ENCODE data around the gene TMEM30A. TPM values are rescaled to one million over a fixed set of nuclear protein-coding genes. Genes with fewer than 3 reads are reported as not detected.
A peak's percentile ranks its signal among the peaks of the same experiment; 100 is the strongest.

TMEM30A gene
- total RNA-seq, 4 donors from 2014 or later = 28.9 to 86.2 (median 56.5) TPM

- Histone ChIP-seq H3K27ac (peak overlapping the region in 2 of 4 donors; percentile 2 to 7), H3K4me1 (peaks cover 20 to 70% (median 30%) of the 10 kb centered on the region in 4 donors), H3K9me3 (no peaks in the 10 kb centered on the region), H3K36me3 (no peaks in the 10 kb centered on the region), H3K27me3 (no peaks in the 10 kb centered on the region), H3K4me3 (peak overlapping the region in 3 of 4 donors; percentile 74 to 99 (median 88))
- DNase-seq = no peak
- intact Hi-C loops (cut with DNase I; ENCODE audit: low total_unique reads) = no loop called here
- TF ChIP-seq, protein P1, sequence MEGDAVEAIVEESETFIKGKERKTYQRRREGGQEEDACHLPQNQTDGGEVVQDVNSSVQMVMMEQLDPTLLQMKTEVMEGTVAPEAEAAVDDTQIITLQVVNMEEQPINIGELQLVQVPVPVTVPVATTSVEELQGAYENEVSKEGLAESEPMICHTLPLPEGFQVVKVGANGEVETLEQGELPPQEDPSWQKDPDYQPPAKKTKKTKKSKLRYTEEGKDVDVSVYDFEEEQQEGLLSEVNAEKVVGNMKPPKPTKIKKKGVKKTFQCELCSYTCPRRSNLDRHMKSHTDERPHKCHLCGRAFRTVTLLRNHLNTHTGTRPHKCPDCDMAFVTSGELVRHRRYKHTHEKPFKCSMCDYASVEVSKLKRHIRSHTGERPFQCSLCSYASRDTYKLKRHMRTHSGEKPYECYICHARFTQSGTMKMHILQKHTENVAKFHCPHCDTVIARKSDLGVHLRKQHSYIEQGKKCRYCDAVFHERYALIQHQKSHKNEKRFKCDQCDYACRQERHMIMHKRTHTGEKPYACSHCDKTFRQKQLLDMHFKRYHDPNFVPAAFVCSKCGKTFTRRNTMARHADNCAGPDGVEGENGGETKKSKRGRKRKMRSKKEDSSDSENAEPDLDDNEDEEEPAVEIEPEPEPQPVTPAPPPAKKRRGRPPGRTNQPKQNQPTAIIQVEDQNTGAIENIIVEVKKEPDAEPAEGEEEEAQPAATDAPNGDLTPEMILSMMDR (IDR thresholded peaks at IDR 0.05) = no peak
- TF ChIP-seq POLR2A (IDR thresholded peaks at IDR 0.05) = no peak
- TF ChIP-seq EP300 (IDR thresholded peaks at IDR 0.05; ENCODE audit: low read depth) = no peak
- no peak for TF ChIP-seq POLR2AphosphoS5 (IDR thresholded peaks at IDR 0.05)
- 43 to 72% methylated on average over 1 to 2 of the region's 2 CpGs for WGBS, 2 donors (ENCODE audit: low coverage in 1 of 2)
- in situ Hi-C loops (cut with MboI; ENCODE audit: low pct_ligation_motif_present in 1 of 4, low pct_unique_long_range_greater_than_20kb in 1 of 4, low sequenced_read_pairs in 3 of 4) = no loop called here
Observed at GRCh38 chr6:75282706-75283105, 1.9 kb downstream of the TMEM30A start.

- Histone ChIP-seq H3K27ac (no peak overlapping the region), H3K4me3 (peak overlapping the region in 1 of 4 donors; percentile 88), H3K27me3 (no peaks in the 10 kb centered on the region), H3K4me1 (peaks cover 20 to 76% (median 30%) of the 10 kb centered on the region in 4 donors), H3K36me3 (no peaks in the 10 kb centered on the region), H3K9me3 (no peaks in the 10 kb centered on the region)
- intact Hi-C loops (cut with DNase I; ENCODE audit: low total_unique reads) = no loop called here
- no peak for TF ChIP-seq POLR2AphosphoS5 (IDR thresholded peaks at IDR 0.05)
- TF ChIP-seq, protein P1 (IDR thresholded peaks at IDR 0.05) = no peak
- TF ChIP-seq EP300 (IDR thresholded peaks at IDR 0.05; ENCODE audit: low read depth) = no peak
- TF ChIP-seq POLR2A (IDR thresholded peaks at IDR 0.05) = no peak
- in situ Hi-C loops (cut with MboI; ENCODE audit: low pct_ligation_motif_present in 1 of 4, low pct_unique_long_range_greater_than_20kb in 1 of 4, low sequenced_read_pairs in 3 of 4) = no loop called here
- no peak for DNase-seq
Observed at GRCh38 chr6:75281653-75282052, 2.9 kb downstream of the TMEM30A start.

DNA sequence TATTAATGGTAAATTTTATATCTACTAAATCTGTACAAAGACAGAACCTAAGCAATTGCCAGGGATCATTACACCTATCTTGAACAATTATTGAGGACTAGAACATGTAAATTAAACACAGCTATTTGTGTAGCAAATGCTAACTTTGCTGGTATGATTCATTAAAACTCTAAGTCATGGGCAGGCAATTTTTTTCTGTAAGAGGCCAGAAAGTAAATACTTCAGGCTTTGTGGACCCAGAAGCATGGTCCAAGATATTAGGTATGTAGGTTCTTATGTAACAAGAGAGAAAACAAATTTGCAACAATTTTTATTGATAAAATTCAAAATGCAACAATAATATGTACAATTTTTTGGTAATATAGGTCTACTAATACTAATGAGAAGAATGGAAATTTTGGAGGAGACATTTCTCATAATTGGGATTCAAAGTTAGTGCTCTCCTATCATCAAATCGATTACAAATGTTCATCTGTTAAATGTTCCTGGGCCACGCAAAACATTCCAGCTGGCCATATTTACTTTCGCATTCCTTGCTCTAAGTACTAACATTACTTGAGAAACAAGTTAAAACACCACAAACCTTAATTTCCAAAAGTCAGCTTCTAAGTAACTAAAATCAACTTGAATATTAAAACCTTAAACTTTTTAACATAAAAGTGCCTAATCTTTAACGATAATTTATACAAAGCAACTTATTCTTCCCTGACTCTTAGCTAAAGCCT, 4.3 kb downstream of the TMEM30A start:
- peaks cover 20 to 73% (median 30%) of the 10 kb centered on the region in 4 donors for H3K4me1 ChIP-seq
- no peak for DNase-seq
- no peaks in the 10 kb centered on the region for H3K27me3 ChIP-seq
- no peak for TF ChIP-seq EP300 (IDR thresholded peaks at IDR 0.05; ENCODE audit: low read depth)
- TF ChIP-seq, protein P1 (IDR thresholded peaks at IDR 0.05) = no peak
- TF ChIP-seq POLR2AphosphoS5 (IDR thresholded peaks at IDR 0.05) = no peak
- TF ChIP-seq POLR2A (IDR thresholded peaks at IDR 0.05) = no peak
- WGBS, 2 donors (ENCODE audit: low coverage in 1 of 2) = 71 to 92% methylated on average over 4 of the region's 4 CpGs
- intact Hi-C loops (cut with DNase I; ENCODE audit: low total_unique reads) (no loop called here), in situ Hi-C loops (cut with MboI; ENCODE audit: low pct_ligation_motif_present in 1 of 4, low pct_unique_long_range_greater_than_20kb in 1 of 4, low sequenced_read_pairs in 3 of 4) (no loop called here)
- H3K9me3 ChIP-seq = no peaks in the 10 kb centered on the region
- H3K36me3 ChIP-seq = no peaks in the 10 kb centered on the region
- no peak overlapping the region for H3K27ac ChIP-seq
- H3K4me3 ChIP-seq = no peak overlapping the region

DNA sequence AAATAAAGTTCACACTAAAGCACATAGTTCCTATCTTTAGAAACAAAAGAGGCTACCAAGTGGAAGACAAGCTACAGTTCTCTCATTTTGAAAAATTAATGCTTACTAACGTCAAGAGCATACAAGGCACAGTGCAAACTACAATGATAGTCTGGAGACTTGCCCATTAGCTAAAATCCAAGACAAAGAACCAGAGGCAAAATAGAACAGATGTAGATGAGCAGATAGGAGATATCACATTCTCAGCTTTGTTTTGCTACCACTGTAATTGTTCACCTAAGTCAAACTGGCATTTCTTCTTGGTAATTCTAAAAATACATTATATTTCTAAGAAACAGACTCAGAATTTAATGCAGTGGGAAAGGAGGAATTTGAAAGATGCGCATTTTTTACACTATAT, 5.2 kb downstream of the TMEM30A start:
- no peak for DNase-seq
- WGBS, 2 donors (ENCODE audit: low coverage in 1 of 2) = 73 to 86% methylated on average over 2 of the region's 2 CpGs
- Histone ChIP-seq H3K9me3 (no peaks in the 10 kb centered on the region), H3K27ac (peak overlapping the region in 1 of 4 donors; percentile 4), H3K4me3 (no peak overlapping the region), H3K36me3 (no peaks in the 10 kb centered on the region), H3K4me1 (peaks cover 20 to 79% (median 33%) of the 10 kb centered on the region in 4 donors), H3K27me3 (no peaks in the 10 kb centered on the region)
- in situ Hi-C loops (cut with MboI; ENCODE audit: low pct_ligation_motif_present in 1 of 4, low pct_unique_long_range_greater_than_20kb in 1 of 4, low sequenced_read_pairs in 3 of 4) = no loop called here
- TF ChIP-seq, protein P1 (IDR thresholded peaks at IDR 0.05) = no peak
- TF ChIP-seq POLR2AphosphoS5 (IDR thresholded peaks at IDR 0.05) (no peak), EP300 (IDR thresholded peaks at IDR 0.05; ENCODE audit: low read depth) (no peak), POLR2A (IDR thresholded peaks at IDR 0.05) (no peak)
- intact Hi-C loops (cut with DNase I; ENCODE audit: low total_unique reads) = no loop called here
